SK-N-SH (cell line): ENCODE measurements around the gene CCL2.

Source experiments
- CTCF ChIP-seq: fragments of 200-600 bp; sonication (generic); IDR thresholded peaks from 2 replicates; pipeline ENCODE4 v1.6.1; 2017; ENCODE audit warnings: antibody characterized with exemption, mild to moderate bottlenecking, moderate library complexity
- EP300 ChIP-seq, 2 experiments: IDR thresholded peaks; 2 replicates each; pipeline versions ENCODE4 v1.4.0 to v1.6.1; 2012; ENCODE audit warnings: borderline replicate concordance in 1 of 2, low read depth in 1 of 2, low read length in 1 of 2
- MAX ChIP-seq: IDR thresholded peaks from 2 replicates; pipeline ENCODE4 v1.4.0; 2012; ENCODE audit warnings: low read depth
- MEF2A ChIP-seq: IDR thresholded peaks from 2 replicates; pipeline ENCODE4 v1.4.0; 2012; ENCODE audit warnings: low read depth, borderline replicate concordance
- POLR2AphosphoS5 ChIP-seq: IDR thresholded peaks from 2 replicates; pipeline ENCODE4 v1.6.1; 2012; ENCODE audit warnings: low read depth, low read length
- RFX5 ChIP-seq: IDR thresholded peaks from 2 replicates; pipeline ENCODE4 v1.6.1; 2012; ENCODE audit warnings: mild to moderate bottlenecking, improper control_type of control experiment, low read length
- SIN3A ChIP-seq: IDR thresholded peaks from 2 replicates; pipeline ENCODE4 v1.6.1; 2012; ENCODE audit warnings: low read depth, mild to moderate bottlenecking, low read length, moderate library complexity, borderline replicate concordance
- USF2 ChIP-seq: fragments of 150-350 bp; IDR thresholded peaks from 2 replicates; pipeline ENCODE4 v1.6.1; 2017; ENCODE audit warnings: antibody characterized with exemption, low read length, low read depth, borderline replicate concordance

- TF ChIP-seq CTCF (no peak), RFX5 (no peak), USF2 (no peak), POLR2AphosphoS5 (no peak), EP300 (IDR thresholded peaks at IDR 0.05; ENCODE audit: borderline replicate concordance in 1 of 2, low read depth in 1 of 2, low read length in 1 of 2) (no peak), MEF2A (no peak), SIN3A (no peak), MAX (no peak)
Observed at GRCh38 chr17:34261568-34262337, 6.7 kb downstream of the CCL2 start.
